Cardiac fibroblast (primary cell): ENCODE results near the gene TICAM2.
A peak's percentile ranks its signal among the peaks of the same experiment; 100 is the strongest.

Experiments used
- DNase-seq, 2 donors: peaks; one replicate each; pipeline versions ENCODE4 v3.0.0 to v3.0.0-alpha.2; 2010; ENCODE audit warnings: low read depth in 2 of 2
- H3K4me3 ChIP-seq, 2 donors: replicated peaks in 1 of 2; 1 replicate in 1 of 2; 2 replicates in 1 of 2; pipeline ENCODE4 v1.5.1; 2011; ENCODE audit warnings: low read depth in 2 of 2, low read length in 2 of 2, mild to moderate bottlenecking in 2 of 2, moderate library complexity in 1 of 2
- TF ChIP-seq, protein P1 (sequence below): IDR thresholded peaks from one replicate; pipeline ENCODE4 v1.5.1; 2011; ENCODE audit warnings: low read depth, mild to moderate bottlenecking, low read length, inconsistent platforms

The TICAM2 gene

DNA sequence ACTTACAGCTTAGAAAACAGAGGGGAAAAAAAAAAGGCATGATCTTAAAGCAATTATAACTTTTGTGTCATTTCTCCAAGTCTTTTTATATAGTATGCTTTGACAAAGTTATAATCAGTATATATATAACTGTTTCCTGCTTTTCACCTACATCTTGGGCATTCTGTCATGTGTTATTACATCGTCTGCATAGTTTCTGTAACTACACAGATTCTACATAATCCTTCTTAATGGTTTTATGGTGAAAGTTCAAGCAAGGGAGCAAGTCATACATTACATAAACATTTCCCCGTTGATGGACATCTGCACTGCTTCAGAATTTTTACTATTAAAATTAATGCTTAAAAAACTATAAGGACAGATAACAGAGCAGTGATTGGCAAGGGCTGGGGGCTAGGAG is 69.8 kb downstream of the TICAM2 start:
- H3K4me3 ChIP-seq = no peak overlapping the region
- DNase-seq = no peak
- TF ChIP-seq, protein P1, sequence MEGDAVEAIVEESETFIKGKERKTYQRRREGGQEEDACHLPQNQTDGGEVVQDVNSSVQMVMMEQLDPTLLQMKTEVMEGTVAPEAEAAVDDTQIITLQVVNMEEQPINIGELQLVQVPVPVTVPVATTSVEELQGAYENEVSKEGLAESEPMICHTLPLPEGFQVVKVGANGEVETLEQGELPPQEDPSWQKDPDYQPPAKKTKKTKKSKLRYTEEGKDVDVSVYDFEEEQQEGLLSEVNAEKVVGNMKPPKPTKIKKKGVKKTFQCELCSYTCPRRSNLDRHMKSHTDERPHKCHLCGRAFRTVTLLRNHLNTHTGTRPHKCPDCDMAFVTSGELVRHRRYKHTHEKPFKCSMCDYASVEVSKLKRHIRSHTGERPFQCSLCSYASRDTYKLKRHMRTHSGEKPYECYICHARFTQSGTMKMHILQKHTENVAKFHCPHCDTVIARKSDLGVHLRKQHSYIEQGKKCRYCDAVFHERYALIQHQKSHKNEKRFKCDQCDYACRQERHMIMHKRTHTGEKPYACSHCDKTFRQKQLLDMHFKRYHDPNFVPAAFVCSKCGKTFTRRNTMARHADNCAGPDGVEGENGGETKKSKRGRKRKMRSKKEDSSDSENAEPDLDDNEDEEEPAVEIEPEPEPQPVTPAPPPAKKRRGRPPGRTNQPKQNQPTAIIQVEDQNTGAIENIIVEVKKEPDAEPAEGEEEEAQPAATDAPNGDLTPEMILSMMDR = no peak

DNA sequence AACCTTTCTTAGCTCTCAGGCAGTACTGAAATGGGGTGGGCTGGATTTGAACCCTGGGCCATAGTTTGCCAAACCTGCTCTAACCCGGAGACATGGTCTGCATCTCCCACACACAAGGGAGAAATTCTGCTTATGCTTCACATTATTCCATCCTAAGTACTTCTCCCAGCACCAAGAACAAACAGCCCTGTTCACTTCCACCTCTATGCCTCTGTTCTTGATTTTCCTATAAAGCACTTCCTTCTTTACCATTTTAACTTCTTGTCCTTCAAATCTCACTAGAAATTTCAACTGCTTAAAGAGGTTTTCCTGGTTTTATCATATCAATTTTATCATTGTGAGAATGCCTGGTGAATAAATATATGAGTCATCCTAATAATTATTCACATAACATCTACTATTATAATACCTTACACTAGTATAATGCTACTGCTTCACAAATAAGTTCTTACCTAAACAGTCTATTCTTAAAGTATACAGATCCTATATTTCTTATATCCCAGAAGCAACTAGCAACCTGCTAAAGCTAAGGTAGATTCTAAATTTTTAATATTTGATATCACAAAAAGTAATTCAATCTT is 70.4 kb downstream of the TICAM2 start:
- DNase-seq = no peak
- no peak overlapping the region for H3K4me3 ChIP-seq
- TF ChIP-seq, protein P1 = no peak

DNA sequence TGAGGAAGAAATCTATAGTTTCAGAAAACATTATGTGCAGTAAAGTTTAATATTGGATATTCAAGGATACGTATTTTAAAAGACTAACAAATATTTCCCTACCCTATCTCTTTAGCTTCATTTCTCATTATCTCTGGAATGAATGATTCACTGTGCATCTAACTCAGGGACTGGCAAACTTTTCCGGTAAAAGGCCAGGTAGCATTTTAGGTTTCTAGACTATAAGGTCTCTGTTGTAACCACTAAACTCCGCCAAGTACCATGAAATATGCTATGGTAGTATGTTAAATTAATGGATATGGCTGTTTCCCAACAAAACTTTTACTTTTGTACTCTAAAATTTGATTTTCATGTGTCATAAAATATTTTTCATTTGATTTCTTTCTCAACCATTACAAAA is 70.9 kb downstream of the TICAM2 start:
- TF ChIP-seq, protein P1 = no peak
- H3K4me3 ChIP-seq = no peak overlapping the region
- DNase-seq = no peak

DNA sequence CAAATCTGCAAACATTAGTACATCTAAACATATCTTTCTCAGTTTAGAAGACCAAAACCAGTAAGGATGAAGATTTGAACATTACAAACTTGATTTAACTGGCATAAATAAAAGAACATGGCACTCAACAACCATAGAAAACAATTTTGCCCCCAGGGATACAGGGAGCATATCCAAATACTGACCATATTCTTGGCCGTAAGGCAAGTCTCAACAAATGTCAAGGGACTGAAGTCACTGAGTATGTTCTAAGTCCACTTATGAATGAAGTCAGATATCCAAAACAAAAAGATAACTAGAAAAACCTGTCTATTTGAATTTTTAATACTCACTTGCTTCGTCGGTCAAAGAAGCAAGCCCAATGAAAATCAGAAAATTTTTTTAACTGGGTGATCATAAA is 71.9 kb downstream of the TICAM2 start:
- peak; percentile 21 to 38 for DNase-seq

More for the DNA sequence above, 71.9 kb downstream of the TICAM2 start:
- TF ChIP-seq, protein P1 = no peak
- H3K4me3 ChIP-seq = no peak overlapping the region
